T-helper 9 cell (primary cell): ENCODE results near the gene CASP4.
"Not testable (repeated sequence)": the region's sequence is repeated elsewhere in the genome, so short reads cannot be mapped to it uniquely, and the experiment has no call there.

ENCODE experiments used
- DNase-seq: peaks from one replicate; pipeline ENCODE4 v3.0.0-alpha.2; 2020

The CASP4 gene

DNA sequence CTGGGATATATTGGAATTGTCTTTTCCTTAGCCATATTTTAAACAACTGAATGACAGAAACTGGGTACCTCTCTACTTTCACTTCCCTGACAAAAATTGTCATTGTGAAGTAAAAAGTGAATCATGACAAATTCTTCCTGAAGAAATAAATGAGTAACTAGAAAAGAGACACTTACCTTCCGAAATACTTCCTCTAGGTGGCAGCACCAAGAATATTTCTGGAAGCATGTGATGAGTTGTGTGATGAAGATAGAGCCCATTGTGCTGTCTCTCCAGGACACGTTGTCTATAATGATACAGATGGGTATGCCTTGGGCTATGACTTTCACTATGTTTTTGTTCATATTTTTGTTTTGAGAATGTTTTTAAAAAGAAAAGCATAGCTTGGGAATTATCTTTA, 21.5 kb downstream of the CASP4 start:
- no peak for DNase-seq

- DNase-seq = no peak
Observed at GRCh38 chr11:104944076-104944475, 24.3 kb downstream of the CASP4 start.

DNA sequence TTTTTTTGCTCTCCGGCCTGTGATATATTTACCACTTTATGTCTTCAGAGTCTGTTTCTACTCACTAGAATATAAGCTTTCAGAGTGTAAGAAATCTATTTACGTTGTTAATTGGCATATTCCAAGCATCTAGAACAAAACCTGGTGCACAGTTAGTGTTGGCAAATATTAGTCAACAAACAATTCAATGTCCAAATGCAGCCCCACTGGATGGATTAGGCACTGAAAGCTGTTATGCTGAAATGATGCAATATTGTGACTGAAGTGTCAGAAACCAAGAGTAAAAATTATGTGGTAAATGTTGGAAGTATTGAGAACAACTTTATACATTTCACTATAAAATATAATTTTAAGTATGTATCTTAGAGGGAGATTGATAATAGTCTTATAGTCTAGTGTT, 24.8 kb downstream of the CASP4 start:
- no peak for DNase-seq

- DNase-seq = no peak
Observed at GRCh38 chr11:104934594-104934993, 33.8 kb downstream of the CASP4 start.

DNA sequence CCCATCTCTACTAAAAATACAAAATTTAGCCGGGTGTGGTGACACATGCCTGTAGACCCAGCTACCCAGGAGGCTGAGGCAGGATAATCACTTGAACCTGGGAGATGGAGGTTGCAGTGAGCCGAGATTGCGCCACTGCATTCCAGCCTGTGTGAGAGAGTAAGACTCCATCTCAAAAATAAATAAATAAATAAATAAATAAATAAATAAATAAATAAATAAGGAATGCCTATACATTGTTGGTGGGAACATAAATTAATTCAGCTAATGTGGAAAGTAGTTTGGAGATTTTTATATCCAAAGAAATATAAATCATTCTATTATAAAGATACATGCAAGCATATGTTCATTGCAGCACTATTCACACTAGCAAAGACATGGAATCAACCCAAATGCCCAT, 34.3 kb downstream of the CASP4 start:
- not testable (repeated sequence) for DNase-seq

DNA sequence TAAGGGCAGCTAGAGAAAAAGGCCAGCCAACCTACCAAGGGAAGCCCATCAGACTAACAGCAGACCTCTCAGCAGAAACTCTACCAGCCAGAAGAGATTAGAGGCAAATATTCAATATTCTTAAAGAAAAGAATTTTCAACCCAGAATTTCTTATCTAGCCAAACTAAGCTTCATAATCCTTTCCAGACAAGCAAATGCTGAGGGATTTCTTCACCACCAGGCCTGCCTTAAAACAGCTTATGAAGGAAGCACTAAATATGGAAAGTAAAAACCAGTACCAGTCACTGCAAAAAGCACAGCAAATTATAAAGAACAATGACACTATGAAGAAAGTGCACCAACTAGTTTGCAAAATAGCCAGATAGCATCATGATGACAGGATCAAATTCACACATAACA, 39.6 kb downstream of the CASP4 start:
- no peak for DNase-seq

GRCh38 chr11:104926771-104927611, 41.4 kb downstream of the CASP4 start:
- no peak for DNase-seq

GRCh38 chr11:104925850-104926249, 42.5 kb downstream of the CASP4 start:
- no peak for DNase-seq

GRCh38 chr11:104918113-104918824, 50.1 kb downstream of the CASP4 start:
- no peak for DNase-seq

- no peak for DNase-seq
Observed at GRCh38 chr11:104917271-104918112, 50.9 kb downstream of the CASP4 start.

- no peak for DNase-seq
Observed at GRCh38 chr11:104916442-104916841, 51.9 kb downstream of the CASP4 start.

DNA sequence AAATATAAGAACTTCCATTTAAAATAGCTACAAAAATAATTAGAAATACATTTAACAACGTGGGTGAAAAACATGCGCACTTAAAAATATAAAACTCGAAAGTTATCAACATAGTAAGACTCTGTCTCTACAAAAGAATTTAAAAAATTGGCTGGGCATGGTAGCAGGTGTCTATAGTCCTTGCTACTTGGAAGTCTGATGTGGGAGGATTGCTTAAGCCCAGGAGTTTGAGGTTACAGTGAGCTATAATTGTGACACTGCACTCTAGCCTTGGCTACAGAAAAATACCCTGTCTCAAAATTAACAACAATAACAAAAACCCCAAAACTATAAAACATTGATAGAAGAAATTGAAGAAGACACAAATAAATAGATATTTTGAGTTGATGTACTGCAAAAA, 56.3 kb downstream of the CASP4 start:
- no peak for DNase-seq

GRCh38 chr11:104908186-104908531, 60.2 kb downstream of the CASP4 start:
- DNase-seq = no peak

DNA sequence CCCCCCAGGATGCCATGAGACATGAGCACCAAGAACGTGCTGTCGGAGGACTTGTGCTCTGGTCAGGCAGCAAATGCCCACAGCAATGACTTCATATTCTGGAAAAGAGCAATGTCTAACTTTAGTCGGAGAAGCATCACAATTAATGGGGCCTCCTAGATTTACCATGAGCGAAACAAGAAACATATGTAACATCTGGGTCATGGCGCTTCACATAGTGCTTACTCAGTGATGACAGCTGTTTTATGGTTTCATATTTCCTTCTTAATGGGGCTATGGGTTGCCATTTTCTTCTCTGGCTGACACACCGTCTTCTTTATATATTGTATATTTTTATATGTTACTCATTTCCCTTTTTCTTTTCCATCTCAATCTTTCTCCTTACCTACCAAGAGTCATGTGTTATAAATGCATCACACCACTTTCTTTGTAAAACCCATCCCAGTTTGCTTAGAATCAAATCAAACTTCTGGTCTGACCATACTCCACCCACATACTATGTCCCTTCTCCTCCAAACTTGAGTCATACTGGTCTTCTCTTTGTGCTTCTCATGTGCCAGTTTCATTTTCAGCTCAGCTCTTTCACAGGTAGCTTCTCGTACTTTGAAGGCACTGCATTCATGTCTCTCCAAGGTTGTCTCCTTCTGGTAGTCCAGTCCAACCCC, 60.7 kb downstream of the CASP4 start:
- DNase-seq = no peak

DNA sequence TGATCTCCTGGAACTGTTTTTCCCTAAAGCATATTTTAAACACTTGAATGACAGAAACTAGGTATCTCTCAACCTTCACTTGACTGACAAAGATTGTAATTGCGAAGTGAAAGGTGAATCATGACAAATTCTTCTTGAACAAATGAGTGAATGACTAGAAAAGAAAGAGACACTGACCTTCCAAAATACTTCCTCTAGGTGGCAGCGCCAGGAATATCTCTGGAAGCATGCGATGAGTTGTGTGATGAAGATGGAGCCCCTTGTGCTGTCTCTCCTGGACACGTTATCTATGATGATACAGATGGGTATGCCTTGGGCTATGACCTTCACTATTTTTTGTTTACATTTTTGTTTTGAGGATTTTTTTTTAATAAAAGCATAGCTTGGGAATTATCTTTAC, 63.1 kb downstream of the CASP4 start:
- DNase-seq = no peak

DNA sequence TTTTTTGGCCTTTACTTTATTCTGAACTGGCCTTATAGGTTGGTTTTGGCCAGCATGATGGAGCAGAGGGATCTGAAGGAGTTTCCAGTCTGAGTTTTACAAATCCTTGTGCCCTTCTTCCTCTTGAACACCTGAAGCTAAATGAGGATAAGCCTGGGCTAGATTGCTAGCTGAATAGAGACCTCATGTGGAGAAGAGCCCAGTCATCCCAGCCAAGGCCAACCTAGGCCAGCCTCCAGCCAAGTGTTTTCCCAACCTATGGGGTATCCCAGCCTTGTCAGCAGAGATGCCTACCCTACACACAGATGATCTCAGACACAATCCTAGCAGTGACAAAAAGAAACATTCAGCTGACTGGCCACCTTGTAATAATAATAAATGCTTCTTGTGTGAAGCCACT, 69.1 kb downstream of the CASP4 start:
- DNase-seq = no peak

DNA sequence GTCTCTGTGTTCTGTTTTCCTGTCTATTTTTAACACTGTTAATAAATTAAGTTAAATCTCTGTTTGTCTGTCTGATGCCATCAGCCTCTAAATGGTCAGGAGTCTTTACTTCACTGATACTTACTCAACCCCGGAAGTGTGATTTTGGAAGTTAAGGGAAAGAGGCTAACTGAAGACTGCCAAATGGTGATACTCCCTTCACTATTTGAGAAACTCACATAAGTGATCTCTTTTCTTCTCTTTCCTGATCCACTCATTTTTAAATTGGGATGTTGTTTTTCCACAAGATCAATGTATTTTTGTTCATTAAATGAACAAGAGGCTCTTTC, 69.7 kb downstream of the CASP4 start:
- no peak for DNase-seq

GRCh38 chr11:104897891-104898684, 70.3 kb downstream of the CASP4 start, which contains the start of gene CASP12:
CASP12 (minus strand) TSS chr11:104898460.
- no peak for DNase-seq

- DNase-seq = no peak
Observed at GRCh38 chr11:104895634-104896033, 72.7 kb downstream of the CASP4 start.

- DNase-seq = no peak
Observed at GRCh38 chr11:104893876-104894275, 74.5 kb downstream of the CASP4 start.
